GM19452 (cell line): Measurements from ENCODE around the gene PAPSS2.
"Not testable (repeated sequence)": the region's sequence is repeated elsewhere in the genome, so short reads cannot be mapped to it uniquely, and the experiment has no call there.

Source experiments
- ATAC-seq: cut with Tn5 transposase; IDR thresholded peaks from one replicate; pipeline ENCODE4 v1.9.1; 2021; ENCODE audit not compliant: unreplicated experiment

Gene PAPSS2

DNA sequence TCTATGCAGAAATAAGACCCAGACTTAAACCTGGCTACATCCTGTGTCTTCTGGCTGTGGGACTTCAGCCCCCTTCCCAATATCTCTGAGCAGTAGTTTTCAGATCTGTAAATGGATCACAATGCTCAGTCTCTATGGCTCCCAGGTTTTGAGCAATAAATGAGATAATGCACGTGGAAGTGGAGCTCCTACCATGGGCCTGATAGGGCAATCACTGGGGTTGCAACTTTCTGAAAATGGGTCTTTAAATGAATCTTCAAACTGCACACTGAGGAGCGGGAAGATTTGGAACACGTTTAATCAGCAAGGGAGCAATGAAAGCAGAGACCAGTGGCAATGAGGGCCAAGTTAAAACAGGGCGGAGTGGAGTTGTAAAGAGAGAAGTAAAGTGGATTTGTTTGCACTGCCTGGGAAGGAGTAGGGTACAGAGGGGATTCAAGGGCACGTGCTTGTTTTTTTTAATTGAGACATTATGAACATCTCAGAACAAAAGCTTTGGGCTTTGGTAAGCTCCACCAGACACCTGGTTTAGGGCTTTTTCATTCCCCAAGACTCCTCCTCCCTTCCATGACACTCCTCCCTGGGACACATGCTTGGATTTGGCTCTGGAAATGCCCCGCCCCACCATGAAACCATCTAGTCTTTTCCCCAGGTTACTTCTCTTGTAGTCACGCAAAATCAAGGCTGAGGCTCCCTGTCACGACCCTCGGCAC lies 42.7 kb downstream of the PAPSS2 start:
- no peak for ATAC-seq

DNA sequence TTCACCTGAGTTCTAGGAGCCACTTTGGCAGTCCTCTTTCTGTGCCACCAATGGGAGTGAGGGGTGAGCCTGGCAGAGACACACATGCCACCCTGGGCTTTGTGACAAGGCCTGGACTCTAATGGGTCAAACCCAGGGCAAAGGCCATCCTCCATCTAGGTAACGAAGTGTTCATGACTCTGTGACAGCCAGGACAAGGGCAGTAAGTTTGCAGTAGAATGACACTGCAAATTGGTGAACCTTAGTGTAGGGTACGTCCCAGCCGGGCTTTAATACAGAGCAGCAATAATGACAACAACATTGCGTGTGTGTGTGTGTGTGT lies 43.3 kb downstream of the PAPSS2 start:
- ATAC-seq: no peak

DNA sequence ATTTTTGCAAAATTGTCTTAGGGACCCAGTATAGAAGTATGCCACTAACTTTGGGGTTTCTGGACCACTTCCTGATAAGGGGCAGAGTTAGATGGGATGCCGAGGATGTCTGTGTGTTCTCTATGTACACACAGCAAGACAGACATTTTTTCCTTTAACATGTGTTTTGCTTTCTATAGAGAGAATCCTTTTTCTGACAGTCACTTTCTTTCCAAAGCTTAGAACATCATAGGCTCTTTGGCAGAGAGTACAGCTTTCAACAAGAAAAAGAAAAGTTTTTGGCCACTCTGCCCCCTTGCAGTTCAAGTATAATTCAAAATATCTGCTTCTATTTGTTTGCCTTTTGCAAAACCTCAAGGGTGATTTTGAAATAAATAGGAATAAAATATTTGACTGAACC lies 44.1 kb downstream of the PAPSS2 start:
- no peak for ATAC-seq

DNA sequence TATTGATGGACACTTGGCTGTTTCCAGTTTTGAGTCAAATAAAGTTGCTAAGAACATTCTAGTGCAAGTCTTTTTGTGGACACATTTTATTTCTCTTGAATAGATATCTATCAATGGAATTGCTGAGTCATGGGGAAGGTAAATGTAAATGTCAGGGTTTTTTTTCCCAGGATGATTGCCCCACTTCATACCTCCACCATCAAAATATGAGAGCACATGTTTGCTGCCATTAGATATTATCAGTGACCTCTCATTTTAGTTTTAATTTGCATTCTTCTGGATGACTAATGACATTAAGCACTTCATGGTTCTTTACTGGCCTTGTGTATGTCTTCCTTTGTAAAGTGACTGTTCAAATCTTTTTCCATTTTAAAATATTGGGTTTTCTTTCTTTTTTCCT lies 45.7 kb downstream of the PAPSS2 start:
- ATAC-seq: no peak

DNA sequence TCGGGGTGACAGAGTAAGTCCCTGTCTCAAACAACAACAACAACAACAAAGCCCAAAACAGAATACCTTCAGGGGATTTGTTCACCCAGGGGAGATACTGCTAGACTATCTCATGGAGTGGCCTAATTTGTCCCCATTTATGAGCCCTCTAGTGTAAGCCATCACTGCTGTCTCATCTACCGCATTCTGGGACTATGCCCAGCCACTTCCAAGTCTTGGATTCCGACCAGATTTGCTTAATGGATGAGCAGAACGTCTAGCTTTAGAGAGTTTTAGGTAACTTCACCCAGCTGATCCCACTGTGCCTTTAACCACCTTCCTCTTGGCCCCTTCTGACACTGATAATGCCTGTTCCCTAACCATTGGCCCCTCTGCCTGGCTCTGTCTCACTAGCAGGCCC lies 47.1 kb downstream of the PAPSS2 start:
- no peak for ATAC-seq

DNA sequence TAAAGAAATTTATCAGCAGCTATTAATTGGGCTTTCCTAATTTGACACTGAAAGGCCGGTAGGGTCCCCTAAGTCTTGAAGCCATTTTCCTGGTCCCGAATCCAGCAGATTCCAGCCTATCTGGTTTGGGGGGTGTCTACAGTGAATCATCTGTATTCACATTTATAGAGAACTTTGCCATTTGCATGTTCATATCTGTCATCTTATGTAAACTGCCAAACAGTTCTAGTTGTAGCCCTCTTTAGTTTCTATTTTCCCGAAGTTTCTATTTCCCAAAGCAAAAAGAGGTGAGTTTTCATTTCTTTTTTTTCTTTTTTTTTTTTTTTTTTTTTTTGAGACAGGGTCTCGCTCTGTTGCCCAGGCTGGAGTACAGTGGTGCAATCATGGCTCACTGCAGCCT lies 47.6 kb downstream of the PAPSS2 start:
- ATAC-seq: no peak

DNA sequence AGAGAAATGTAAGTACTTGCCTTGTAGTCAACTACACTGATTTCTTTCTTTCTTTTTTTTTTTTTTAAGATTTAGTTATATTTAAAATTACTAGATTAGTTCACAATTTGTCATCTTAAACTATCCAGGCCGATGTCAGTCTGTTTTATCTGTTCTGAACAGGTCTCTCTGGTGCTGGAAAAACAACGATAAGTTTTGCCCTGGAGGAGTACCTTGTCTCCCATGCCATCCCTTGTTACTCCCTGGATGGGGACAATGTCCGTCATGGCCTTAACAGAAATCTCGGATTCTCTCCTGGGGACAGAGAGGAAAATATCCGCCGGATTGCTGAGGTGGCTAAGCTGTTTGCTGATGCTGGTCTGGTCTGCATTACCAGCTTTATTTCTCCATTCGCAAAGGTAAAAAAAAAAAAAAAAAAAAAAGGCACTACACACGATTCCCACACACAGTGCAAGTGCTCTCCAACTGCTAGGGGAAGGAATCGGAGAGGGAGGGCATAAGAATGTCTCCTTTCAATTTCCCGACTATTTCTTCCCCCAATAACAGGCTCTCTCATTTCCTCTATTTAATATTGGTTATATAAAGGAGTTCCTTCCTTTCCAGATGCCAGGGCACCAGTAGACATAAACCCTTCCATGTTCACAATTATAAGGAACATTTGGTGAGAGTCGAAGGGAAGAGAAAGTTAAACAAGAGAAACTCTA lies 53.4 kb downstream of the PAPSS2 start:
- ATAC-seq: no peak

DNA sequence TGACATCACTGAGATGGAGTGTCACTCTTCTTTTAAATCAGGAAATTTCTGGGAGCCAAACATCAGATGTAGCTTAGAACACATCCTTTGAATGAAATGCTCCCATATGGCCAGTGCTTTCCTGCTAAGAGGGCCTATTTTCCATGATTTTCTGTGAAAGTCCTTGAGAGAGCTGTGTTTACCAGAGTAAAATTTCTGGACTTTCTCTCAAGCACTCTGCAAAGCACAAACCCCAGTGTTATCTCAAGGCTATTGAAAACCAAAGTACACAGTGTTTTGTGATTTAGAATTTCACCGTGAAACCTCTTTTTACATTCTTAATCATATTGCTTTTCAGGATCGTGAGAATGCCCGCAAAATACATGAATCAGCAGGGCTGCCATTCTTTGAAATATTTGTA lies 54.0 kb downstream of the PAPSS2 start:
- ATAC-seq: no peak

DNA sequence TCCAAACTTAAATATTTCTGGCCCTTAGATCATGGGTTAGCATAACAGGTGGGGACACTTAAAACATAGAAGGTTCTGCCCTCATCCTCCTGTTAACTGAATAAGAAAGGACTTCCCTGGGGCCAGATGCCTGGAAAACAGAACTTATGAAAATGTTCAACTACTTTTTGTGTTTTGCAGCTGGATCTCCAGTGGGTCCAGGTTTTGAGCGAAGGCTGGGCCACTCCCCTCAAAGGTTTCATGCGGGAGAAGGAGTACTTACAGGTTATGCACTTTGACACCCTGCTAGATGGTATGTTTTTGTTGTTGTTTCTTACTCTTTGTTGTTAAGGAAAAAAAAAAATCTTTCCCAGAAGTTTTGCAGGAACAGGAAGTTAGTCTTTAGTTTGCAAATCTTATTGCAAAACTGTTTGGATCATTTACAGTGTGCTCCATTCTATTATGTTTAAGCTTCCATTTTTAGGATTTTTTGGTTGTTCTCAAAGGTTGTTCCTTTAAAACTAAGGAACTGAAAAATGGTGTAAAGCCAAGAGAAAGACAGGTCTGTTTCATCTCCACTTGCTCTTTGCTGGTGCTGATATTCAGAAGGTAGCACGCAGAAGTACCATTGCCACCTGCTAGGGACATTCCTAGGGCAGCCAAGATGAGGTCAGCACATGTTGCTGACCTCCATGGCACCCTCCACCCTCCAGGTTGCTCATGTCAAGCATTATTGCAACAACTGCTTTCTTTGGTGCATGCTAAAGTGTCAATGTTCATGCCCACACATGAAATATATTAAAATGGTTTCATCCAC lies 56.1 kb downstream of the PAPSS2 start:
- no peak for ATAC-seq

DNA sequence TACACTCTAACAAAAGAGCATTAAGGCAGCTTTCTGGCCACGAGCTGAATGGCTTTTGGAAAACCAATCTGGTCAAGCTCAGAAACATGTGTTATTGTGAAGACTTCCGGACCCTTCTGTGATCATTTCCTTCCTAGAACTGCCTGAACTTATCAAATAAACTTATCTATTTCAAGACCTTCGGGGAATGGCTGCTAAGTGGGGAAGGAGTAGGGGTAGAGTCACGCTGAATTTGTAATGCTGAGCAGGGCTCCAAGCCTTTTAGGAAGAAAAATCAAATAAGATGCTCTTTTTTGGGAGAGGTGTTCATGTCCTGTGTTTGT lies 56.6 kb downstream of the PAPSS2 start:
- ATAC-seq: no peak

DNA sequence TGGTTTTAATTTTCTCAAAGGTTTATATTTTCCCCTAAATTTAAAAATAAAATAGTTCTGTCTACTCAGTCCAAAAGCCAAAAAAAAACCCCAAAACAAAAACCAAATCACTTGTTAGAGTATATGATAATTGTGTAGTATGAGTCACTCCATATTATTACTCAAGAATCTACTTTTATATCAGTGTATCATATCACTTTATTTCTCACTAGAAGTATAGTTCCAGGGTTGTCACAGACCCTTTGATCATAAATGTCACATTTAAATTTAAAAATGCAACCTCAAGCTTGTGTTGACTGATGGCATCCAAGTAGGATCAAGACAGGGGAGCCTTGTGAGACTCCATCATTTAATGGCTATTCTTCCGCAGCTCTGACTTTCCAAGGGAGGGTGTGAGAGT lies 61.0 kb downstream of the PAPSS2 start:
- ATAC-seq: no peak

DNA sequence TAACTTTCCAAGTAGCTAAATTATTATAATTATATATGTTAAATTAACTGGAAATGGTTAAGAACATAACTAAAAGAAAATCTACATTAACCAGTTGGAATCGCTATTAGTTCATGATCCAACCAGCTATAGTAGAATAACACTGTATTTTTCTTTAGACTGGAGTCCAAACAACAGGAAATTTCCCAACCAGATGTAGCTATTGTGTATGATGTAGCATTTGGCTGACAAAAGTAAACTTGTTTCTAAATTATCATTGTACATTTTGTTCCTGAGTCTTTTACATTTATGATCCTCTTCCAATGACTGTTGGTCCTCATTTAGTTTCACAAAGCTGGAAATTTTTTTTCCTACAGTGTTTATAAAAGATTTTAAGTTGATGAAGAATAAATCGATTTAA lies 62.1 kb downstream of the PAPSS2 start:
- ATAC-seq: no peak

DNA sequence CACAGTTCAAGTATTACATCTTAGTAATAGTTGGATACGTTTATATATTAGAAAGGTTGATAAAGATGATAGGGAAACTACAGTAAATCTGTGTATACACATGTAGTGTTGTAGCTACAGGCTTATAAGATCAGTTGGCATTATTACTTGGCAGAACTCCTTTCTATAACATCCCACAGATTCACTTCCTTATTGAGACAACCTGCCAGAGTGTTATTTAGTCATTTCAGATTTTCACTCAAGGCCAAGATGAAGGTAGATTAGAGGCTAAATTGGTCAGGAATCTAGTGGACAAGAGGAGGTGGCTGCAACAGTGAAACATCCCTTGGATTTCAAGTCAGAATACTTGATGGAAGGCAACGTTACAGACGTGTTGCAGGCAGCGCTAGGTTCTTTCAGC lies 63.0 kb downstream of the PAPSS2 start:
- ATAC-seq: no peak

DNA sequence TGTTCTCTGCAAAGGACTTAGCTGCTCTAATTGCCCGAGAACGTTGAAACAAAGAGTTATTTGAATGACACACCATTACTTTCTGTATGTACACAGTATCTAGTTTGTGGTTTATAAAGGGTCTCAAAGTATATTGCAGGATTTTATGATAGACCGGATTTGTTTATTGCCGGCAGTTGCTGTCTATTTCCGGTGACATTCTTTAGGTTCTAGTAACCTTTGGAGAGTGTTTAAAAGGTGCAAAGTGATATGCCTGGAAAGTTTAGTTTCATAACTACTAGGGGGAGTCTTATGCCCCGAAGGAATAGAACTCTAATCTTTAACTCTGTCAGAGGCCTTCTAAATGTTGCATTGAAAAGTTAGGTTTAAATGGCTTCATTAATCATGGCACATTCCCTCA lies 63.8 kb downstream of the PAPSS2 start:
- ATAC-seq: no peak

DNA sequence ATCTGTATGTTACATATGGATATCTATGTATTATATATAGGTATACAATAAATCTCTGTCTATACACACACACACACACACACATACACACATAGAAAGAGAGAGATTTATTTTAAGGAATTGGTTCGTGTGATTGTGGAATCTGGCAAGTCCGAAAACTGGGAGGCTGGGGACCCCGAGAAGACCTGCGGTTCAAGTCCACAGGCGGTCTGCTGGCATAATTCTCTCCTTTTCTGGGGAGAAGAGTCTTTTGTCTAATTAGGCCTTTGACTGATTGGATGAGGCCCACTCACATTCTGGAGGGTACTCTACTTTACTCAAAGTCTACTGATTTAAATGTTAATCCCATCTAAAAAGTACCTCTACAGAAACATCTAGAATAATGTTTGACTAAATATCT lies 65.1 kb downstream of the PAPSS2 start:
- ATAC-seq: no peak

DNA sequence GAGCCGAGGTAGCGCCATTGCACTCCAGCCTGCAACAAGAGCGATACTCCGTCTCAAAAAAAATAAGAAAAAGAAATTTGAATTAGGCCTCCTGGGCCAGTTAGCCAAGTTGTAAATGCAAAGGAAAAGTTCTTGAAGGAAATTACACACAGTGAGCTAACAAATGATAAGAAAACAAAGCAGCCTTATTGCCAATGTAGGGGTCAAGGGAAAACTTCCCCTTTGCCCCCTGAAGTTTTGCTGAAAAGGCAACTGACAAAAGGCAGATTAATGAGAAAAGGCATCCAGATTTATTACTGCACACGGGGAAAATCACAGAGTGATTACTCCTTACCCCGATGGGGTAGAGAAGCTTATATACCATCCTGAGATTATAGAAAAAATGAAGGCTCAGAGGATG lies 70.3 kb downstream of the PAPSS2 start:
- ATAC-seq: no peak

DNA sequence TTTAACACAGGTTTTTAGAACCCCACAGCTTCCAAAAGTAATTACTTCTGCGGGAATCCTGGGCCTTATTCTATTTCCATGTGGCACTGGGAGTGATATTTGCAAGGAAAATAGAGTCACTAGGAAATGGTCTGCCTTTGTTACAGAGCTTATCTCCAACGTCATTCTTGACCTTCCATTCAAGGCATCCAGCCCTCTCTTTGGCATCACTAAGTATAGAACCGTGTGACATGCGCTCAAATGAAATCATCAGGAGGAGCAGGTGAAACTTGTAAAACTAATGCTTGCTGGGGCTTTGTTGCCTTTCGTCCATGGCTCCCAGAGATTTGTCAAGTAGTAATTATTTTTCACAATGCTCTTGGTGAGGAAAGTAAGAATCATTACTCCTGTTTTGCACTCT lies 73.4 kb downstream of the PAPSS2 start:
- no peak for ATAC-seq

DNA sequence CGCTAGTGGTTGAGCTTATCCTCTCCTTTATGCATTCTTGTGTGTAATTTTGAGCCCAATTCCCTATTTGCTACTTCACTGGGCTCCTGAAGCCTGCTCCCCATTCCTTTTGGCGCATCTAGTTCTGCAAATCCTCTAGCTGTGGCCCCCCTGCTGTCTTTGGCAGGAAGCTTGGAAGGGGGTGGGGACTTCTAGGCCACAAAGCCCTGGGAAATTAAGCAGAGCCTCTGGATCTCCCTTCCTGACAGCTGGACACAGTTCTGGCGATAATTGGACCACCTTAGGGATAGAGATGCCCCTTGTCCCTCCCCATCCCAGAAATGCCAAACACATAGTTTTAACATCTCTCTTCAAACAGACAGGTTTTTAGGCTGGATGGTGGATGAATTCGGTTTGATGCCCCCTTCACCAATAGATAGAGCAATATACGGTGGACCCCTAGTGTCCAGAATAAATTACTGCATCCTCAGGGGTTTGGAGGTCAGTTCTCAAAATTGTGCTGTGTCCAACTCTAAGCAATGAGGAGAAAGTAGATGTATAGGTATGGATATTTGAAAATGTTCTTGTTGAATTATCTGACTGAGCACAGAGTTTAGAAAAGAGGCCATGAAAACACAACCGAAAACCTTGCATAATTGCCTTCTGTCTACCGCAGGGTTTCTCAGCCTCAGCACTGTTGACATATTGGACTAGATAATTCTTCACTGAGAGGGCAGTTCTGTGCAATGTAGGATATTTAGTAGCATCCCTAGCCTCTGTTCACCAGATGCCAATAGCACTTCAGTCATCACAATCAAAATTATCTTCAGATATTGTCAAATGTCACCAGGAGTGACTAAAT lies 75.5 kb downstream of the PAPSS2 start:
- no peak for ATAC-seq

DNA sequence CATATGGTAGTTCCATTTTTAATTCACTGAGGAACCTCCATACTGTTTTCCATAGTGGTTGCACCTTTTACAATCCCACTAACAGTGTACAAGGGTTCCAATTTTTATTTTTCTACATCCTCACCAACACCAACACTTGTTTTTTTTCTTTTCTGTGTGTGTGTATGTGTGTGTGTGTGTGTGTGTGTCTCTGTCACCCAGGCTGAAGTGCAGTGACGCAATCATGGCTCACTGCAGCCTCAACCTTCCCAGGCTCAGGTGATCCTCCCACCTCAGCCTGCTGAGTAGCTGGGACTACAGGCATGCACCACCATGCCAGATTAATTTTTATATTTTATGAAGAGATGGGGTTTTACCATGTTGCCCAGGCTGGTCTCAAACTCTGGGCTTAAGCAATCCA lies 78.6 kb downstream of the PAPSS2 start:
- not testable (repeated sequence) for ATAC-seq

DNA sequence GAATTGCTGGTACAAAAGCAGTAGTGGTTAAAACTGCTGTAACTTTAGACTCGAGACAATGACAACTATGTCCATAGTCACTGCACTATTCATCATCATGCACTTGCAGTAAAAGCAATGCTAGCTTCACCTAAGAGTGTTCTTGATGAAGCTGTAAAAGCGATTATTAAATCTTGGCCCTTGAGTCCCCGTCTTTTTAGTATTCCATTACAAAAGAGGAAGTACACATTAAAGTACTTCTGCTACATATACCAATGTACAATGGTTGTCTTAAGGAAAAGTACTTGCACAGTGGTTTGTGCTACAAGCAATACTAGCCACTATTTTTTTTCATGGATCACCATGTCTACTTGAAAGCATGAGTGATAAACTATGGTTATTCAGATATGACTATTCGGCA lies 80.0 kb downstream of the PAPSS2 start:
- ATAC-seq: no peak

DNA sequence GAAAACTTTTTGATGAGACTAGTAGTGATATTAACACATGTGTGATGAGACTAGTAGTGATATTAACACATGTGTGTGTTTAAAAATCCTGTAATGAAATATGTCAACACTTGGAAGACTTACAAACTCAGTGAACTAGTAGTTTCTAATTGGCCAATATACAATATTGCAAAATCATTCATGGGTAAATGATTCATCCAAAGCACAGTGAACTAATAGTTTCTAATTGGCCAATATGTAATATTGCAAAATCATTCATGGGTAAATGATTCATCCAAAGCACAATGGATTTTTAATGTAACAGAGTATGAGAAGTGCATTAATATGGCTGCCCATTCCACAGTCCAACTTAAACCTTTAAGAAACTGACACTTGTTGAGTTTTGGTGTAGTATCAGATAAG lies 80.6 kb downstream of the PAPSS2 start:
- no peak for ATAC-seq
